DMS114 treated with DMSO at 0.1 percent for 48 hours (cell line): ENCODE data around the gene MSMP.

ENCODE experiments used
- DNase-seq: peaks from one replicate; lab custom pipeline; 2025; ENCODE audit not compliant: unreplicated experiment; lab: John Stamatoyannopoulos, UW

Gene MSMP

DNA sequence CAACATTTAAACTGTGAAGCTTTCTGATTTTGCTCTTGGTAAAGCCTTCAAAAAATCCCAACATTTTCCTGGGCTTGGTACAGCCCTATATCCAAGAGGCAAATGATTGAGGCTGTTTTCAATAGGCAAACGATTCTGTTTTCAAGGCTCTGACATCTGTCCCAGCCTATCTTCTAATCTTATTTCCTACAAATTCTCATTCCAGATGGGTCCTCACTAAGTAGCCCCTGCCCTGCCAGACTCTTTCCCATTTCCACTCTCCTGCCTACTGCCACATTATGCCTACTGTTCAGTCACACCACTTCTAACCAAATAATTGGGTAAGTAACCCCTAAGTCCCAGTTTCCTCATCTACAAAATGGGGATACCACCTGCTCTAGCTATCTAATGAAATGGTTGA lies 8.5 kb downstream of the MSMP start:
- DNase-seq: no peak

DNA sequence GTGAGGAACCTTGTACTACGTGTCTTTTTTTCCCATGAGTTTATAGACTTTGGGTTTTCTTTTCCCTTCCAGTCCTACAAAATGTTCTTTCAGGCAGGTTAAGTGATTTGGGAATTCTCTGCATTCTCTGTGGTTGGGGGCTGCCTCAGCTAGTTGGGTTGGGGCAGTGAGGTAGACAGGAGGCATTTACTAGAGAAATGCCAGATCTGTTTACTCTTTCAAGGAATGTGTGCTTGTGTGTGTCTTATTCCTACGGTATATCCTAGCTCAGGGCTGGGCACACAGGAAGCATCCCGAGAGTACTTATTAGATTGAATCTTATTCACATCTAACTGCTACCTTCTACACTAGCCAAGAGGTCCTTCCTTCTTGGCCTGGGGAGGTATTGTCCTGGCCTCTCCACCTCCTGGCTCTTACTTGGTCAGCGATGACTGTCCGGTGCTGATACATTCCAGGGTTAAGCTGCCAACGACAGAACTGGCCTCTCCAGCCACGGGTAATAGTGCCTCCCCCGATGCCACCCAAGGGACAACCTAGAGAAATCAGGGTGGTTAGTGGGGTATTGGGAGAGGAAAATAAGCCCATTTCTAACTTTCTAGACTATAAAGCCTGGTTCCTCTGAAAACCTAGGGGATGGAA lies 10.1 kb downstream of the MSMP start:
- DNase-seq: no peak

DNA sequence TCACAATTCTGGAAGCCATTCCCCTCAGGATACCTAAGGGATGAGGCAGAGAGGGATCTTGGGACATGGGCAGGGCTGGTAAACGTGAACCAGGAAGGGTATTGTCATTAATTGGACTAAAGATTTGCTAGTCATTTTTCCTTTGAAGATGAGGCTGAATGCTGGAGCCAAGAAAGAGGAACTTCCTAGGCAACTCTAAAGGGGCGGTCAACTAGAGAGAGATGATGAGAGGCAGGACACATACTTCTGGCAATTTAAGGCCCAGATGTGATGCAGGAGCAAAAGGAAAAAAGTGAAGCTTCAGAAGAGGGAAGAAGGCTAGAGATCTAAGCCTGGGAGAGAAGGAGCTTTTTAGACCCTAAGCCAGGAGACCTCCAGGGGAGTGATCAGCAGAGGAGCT lies 10.6 kb downstream of the MSMP start:
- DNase-seq: no peak

DNA sequence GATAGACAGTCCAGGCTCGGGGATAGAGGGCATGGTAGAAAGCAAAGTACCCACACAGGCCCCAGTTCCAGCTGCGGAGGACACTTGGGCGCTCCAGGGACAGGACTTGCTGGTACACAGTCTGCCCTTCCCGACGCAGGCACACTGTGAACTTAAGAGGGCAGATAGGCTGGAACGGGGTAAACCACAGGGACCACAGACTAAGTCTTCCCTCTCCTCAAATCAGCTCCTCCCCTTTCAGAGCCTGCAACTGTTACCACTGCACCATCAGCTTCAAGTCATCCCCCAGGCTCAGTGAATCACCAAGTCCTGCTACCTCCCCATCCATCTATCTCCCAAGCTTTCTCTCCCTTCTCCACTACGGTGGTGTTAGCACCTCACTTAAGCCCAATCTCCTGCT lies 12.3 kb downstream of the MSMP start:
- no peak for DNase-seq

DNA sequence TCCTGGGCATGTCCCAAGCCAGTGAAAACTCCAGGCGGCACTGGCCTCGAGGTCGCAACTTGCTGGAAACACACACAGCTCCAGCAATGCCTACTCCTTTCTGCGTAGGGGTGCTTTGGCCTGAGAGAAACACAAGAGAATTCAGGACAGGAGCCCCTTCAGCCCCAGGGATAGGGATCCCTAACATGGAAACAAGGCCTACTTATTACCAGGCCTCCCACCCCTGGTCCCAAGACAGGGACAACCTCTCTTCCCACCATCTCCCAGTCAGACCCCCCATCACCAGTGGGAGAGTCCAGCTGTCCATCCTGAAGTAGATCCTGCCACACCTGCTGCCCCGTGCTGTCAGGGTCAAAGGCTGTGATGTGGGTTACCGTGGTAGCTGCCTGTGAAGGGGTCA lies 13.8 kb downstream of the MSMP start:
- DNase-seq: no peak

DNA sequence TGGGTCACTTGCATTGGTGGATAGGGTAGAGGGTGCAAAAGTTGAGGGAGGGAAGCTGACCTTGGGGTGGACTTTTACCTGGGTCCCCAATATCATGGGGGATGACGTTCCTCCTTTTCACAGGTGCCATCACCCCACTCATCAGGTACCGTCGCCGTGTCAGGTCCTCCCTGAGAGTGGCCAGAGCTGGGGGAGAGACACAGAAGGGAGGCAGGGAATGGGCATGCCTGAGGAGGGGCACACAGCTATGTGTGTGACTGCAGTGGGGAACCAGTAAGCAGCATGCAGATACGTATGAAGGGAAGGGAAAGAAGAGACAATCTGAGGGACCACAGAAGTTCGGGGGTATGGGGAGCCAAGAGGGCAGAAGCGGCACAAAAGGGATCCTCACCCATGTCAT lies 15.2 kb downstream of the MSMP start:
- DNase-seq: no peak

DNA sequence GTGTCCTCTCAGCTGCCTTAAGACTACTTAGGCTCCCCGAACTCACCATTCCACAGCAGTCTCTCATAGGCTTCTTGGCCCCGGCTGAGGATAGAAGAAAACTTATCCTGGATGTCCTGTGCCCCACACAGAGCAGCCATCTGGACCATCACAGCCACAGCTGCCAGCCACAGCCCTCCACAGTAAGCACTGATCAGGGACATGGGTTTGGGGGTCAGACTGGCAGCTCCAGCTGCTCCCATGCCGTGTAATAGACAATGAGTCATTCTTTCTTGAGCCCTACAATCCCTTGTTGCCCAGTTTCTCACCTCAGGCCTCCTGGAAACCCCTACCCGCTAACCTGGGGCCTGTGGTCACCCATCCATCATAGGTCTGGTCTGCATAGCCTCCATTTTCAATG lies 15.9 kb downstream of the MSMP start:
- DNase-seq: no peak

DNA sequence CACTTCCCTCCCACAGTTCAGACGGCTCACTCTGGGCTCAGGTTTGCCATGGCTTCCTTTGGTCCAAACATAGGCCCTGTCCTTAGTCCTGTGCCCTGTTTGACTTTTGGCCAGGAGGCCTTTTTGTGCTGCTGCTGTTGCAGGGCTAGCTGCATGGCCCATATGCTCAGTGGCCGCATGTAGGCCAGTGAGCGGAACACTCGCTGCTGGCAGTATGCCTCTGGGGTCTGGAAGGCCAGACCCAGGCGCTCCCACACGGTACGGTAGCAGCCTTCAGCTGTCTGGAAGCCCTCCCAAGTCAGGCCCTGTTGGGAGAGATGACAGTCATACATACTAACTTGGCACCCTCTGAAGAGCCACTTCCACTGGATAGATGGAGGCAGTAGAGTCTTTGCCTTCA lies 16.9 kb downstream of the MSMP start:
- no peak for DNase-seq

DNA sequence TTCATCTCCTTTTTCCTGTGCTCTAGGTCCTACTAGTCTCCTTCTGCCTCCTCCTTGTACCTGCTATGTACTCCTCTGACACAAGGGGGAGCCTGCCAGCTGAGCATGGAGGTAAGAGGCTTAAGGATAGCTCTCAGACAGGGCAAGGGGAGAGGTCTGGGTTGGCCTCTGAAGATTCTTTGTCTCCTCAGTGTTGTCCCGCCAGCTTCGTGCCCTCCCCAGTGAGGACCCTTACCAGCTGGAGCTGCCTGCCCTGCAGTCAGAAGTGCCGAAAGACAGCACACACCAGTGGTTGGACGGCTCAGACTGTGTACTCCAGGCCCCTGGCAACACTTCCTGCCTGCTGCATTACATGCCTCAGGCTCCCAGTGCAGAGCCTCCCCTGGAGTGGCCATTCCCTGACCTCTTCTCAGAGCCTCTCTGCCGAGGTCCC lies 17.9 kb downstream of the MSMP start:
- peak; percentile 60 for DNase-seq

DNA sequence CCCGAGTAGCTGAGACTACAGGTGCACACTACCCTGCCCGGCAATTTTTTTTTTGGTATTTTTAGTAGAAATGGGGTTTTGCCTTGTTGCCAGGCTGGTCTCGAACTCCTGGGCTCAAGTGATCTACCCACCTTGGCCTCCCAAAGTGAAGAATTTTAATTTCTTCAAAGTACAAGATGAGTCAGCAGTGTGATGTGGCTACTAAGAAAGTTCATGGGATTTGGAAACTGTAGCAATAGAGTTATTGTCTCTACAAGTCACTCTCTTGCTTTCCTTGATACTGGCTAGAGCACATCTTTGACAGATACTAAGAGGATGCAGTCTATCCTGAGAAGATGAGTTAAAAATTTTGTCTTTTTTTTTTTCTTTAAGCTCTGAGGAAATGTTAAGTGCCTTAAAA lies 20.0 kb downstream of the MSMP start:
- no peak for DNase-seq

DNA sequence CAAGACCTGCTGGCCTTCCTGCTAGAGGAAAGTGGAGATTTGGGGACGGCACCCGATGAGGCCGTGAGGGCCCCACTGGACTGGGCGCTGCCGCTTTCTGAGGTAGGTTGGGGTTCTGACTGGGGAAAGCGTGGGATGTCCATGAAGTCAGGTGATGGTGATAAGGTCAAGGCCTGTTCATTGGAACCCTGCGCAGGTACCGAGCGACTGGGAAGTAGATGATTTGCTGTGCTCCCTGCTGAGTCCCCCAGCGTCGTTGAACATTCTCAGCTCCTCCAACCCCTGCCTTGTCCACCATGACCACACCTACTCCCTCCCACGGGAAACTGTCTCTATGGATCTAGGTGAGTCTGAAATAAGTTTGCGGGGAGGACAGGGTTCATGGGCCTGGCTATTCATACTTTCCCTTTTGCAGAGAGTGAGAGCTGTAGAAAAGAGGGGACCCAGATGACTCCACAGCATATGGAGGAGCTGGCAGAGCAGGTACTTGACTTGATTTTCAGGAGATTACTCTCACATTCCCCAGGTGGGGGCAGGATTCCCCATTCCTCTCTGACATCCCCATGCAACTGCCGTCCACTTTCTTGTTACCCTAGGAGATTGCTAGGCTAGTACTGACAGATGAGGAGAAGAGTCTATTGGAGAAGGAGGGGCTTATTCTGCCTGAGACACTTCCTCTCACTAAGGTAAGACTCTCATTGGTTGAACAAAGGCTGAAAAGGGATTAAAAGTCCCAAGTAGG lies 21.1 kb downstream of the MSMP start:
- peak; percentile 8 for DNase-seq

DNA sequence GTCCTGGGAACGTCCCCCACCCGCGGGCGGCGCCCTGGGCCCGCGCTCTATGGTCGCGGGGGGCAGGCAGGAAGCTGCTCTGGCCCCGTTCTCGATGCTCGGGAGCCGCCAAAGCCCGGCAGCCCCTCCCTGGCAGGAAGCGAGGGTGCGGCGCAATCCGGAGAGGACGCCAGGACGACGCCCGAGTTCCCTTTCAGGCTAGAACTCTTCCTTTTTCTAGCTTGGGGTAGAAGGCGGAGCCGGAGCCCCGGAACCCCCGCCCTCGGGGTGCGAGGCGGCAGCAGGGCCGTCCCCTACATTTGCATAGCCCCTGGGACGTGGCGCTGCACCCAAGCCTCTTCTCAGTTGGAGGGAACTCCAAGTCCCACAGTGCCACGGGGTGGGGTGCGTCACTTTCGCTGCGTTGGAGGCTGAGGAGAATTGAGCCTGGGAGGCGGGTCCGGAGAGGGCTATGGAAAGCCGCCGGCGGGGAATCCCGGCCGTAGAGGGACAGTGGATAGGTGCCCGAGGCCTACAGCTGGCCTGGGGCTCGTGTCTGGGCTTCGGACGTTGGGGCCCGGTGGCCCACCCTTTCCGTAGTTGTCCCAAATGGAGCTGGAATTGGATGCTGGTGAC lies 21.8 kb downstream of the MSMP start, which contains the start of the genes CREB3 and TLN1:
TSS of gene CREB3 (plus strand) at position 482 of the 615 bp plus-strand sequence. CDS start at position 589, 107 bp downstream.
TSS of gene TLN1 (minus strand) at position 11 of the 615 bp plus-strand sequence. CDS start 6,501 bp downstream, outside the sequence.
- peak; percentile 91 for DNase-seq

DNA sequence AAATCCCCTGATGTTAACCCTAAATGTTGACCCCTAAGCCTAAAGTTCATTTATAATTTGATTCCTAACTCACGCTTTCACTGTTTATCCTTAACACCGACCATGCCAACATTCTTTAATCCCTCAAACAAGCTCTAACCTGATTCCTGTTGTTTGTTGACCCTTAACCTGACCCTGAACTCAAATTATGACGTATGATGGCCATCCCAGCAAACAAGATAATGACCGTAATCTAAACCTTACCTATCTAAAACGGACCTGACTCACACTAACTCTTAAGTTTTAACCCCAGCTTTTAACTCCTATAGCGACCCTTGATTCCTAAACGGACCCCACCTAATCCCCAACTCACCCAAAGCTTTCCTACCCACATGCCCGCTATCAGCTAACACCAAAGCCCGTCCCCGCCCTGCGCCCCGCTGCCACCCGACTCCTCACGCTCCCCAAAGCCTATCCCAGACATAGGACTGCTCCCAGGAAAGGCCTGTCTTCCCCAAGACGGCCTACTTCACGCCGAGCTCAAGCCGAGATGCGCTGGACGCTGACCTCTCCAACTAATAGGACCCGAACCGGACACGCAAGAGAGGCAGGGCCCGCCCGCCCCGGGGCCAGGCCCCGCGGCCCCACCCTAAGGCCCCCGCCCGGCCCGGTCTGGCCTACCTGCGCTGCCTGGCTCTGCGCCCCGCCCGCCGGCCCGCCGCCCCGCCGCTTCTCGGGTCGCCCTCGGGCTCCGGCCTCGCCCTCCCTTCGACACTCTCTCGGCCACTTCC lies 22.5 kb downstream of the MSMP start:
- no peak for DNase-seq

DNA sequence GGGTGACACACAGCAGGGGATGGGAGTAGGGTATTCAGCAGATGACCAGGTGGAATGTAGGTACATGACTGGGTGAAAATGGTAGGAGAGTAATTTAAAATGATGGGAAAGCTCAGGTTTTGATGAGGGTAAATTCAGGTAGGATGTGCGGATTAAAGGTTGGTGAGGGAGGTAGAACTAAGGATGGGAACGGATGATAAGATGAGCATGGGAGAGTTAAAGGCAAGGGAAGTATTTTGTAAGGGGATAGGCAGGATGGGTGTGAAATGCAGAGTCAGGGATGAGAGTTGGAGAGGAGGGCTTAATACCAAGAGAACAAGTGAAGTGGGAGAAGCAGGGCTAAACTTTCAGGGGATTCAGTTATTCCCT lies 23.6 kb downstream of the MSMP start:
- no peak for DNase-seq

DNA sequence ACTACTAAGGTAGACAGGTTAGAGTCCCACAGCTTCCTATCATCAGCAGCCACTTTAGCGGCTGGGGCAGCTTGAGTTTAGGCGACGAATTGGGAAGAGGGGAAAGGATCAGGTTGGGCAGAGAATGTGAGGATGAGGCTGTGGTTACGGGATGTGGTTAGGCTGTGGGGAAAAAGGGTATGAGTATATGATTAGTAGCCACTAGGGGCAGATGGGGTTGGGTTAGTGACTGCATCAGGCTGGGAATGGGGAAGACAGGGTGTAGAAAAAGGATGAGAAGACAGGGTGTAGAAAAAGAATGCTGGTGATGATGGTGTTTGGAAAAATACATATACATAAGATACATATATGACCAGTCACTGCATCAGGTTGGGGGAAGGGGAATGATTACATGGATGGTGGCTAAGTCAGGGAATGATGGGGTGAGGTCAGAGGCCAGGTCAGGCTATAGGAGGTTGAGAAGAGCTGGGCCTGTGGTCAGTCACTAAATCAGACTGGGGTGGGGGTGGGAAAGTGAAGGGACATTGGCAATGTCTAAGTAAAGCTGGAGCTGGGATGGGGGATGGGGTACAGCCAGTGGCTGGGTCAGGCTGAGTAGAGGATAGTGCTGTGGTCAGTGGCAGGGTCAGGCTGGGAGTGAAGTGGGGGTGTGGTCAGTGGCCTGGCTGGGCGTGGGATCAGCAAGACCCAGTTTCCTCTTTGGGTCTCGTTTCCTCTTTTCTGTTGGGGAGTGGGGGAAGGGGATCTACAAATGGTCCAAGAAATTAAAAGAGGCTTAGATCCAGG lies 24.2 kb downstream of the MSMP start:
- peak; percentile 32 for DNase-seq

DNA sequence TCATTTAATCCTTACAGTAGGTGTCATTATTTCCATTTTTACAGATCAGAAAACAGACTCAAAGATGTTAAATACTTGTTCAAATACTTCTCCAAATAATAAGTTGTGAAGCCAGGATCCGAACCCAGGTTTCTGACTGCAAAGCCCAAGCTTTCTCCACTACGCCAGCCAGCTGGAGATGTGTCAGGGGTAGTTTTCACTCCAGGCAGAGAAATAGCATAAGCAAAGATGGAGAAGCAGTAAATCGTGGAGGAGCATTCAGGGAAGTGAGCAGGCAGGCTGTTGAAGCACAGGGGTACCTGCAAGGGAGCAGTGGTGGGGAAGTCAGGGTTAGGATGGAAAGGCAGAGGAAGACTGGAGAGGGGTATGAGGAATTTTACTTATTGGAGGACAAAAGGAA lies 25.0 kb downstream of the MSMP start:
- DNase-seq: no peak

DNA sequence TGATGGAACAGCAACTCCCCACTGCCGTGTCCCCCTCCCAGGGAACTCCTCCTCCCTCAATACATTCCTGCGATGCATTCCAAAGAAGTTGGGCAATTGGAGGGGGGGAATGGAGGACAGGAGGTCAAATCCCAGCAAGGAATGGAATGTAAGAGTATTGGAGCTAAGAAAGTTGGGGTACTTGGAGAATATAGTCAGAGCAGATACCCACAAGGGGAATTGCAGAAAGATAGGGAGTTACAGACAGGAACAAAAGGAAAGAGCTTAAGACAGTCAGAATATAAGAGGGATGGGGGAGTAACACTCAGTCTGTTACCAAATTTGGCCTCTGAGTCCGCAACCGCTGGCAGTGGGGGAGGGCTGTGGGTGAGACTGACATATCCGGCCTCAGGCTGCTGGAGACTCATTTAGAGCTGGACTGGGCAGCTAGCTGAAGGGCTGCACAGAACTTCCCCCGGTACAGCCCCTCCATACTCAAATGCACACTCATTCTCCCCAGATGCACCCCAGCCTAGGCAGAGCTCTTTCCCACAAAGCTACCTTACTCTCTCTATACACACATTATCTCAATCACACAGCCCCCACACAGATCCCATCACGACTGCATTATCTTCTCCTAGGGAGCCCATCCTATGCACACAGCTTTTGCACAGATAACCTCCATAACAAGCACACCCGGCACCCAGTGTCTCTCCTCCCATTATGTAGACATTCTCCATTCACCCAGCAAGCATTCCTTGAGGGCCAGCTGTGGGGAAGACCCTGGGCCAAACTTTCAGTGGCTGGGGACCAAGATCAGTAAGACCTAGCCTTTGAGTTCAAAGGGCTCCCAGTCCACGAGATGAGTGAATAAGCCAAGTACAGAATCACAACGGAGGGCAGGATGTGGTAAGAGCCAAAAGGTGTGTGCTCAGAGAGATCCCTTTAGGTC lies 25.8 kb downstream of the MSMP start:
- no peak for DNase-seq

DNA sequence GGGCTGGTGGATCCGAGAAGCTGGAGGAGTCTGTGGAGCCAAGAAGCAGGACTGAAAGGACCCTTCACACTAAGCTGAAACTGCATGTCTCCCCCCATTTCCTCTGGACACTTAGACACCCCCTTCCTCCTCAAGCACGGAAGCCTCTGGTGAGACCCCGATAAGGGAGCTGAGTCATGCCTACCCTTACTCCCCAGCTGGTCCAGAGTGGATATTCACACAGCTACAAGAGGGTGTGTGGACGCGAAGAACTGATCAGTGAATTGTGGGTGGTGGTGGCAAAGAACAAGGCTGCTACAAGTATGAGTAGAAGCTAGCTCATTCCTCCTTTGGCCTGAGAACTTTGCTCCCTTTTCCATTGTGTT lies 26.4 kb downstream of the MSMP start:
- DNase-seq: no peak

DNA sequence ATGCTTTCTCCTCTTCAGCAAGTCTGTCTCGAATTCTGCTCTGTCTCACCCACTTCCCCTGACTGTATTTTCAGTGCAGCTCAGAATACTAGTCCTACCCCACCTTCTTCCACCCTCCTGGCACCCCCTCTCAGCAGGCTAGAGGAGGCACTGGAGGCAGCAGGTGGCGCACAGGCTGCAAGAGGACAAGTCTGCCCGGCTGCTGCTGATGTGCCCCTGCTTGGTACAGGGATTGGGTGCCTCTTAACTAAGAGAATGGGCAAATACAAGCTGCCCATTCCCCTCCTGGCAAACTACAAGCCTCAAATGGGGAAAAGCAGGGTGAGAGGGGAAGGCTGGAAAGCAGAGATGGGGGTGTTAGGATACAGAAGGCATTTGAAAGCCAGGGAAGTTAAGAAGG lies 27.1 kb downstream of the MSMP start:
- DNase-seq: no peak

DNA sequence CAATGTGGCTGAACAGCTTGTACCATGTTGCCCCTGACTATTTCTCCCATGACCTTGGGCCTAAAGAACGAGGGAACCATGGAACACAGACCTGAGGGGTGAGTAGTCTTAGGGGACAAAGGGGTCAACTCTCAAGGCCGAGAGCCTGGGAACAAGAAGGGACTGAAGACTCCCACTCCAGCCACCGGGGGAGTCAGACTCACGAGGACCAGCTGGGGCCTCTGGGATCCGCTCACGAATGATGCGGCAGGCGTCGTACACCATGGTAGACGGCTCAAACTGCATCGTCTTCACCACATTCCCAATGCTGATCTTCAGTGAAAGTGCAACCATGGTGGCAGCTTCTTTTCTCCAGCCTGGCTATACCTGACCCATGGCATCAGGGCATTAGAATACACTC lies 28.7 kb downstream of the MSMP start:
- no peak for DNase-seq
